HG03378 (cell line): ENCODE results near the gene ECT2.
"Not testable (repeated sequence)": the region's sequence is repeated elsewhere in the genome, so short reads cannot be mapped to it uniquely, and the experiment has no call there.

Experiments
- ATAC-seq: cut with Tn5 transposase; IDR thresholded peaks from one replicate; pipeline ENCODE4 v1.9.1; 2021; ENCODE audit warnings: mild to moderate bottlenecking, moderate library complexity; ENCODE audit not compliant: unreplicated experiment

Gene ECT2

GRCh38 chr3:172726380-172726779, 24.1 kb upstream of the ECT2 start:
- no peak for ATAC-seq

- ATAC-seq, result no peak
Observed at GRCh38 chr3:172735014-172735413, 15.5 kb upstream of the ECT2 start.

- ATAC-seq, result no peak
Observed at GRCh38 chr3:172739462-172739861, 11.1 kb upstream of the ECT2 start.

GRCh38 chr3:172746475-172746874, 4.1 kb upstream of the ECT2 start:
- no peak for ATAC-seq

GRCh38 chr3:172749230-172749965, 1.1 kb upstream of the ECT2 start:
- ATAC-seq, result no peak

- no peak for ATAC-seq
Observed at GRCh38 chr3:172750069-172750367, 508 bp upstream of the ECT2 start.

GRCh38 chr3:172751175-172751704, 714 bp downstream of the ECT2 start:
- ATAC-seq, result peak; percentile 13

GRCh38 chr3:172752651-172753050, 2.1 kb downstream of the ECT2 start:
- ATAC-seq, result no peak

- ATAC-seq, result no peak
Observed at GRCh38 chr3:172753125-172753524, 2.6 kb downstream of the ECT2 start.

- not testable (repeated sequence) for ATAC-seq
Observed at GRCh38 chr3:172760416-172760815, 9.9 kb downstream of the ECT2 start.

GRCh38 chr3:172766241-172766640, 15.7 kb downstream of the ECT2 start:
- no peak for ATAC-seq

GRCh38 chr3:172766718-172767405, 16.3 kb downstream of the ECT2 start:
- no peak for ATAC-seq

GRCh38 chr3:172770382-172770781, 19.9 kb downstream of the ECT2 start:
- no peak for ATAC-seq

GRCh38 chr3:172771672-172772071, 21.1 kb downstream of the ECT2 start:
- ATAC-seq, result no peak

- ATAC-seq, result no peak
Observed at GRCh38 chr3:172776049-172776717, 25.7 kb downstream of the ECT2 start.

GRCh38 chr3:172777901-172778300, 27.4 kb downstream of the ECT2 start:
- ATAC-seq, result no peak

- no peak for ATAC-seq
Observed at GRCh38 chr3:172782235-172782634, 31.7 kb downstream of the ECT2 start.

- no peak for ATAC-seq
Observed at GRCh38 chr3:172786036-172786435, 35.5 kb downstream of the ECT2 start.

GRCh38 chr3:172787019-172787418, 36.5 kb downstream of the ECT2 start:
- ATAC-seq, result no peak

- no peak for ATAC-seq
Observed at GRCh38 chr3:172787746-172788145, 37.2 kb downstream of the ECT2 start.

- ATAC-seq, result no peak
Observed at GRCh38 chr3:172799246-172799645, 48.7 kb downstream of the ECT2 start.

- ATAC-seq, result no peak
Observed at GRCh38 chr3:172800156-172800555, 49.6 kb downstream of the ECT2 start.
